Hematopoietic multipotent progenitor cell treated with erythropoietin and hydrocortisone succinate and interleukin-3 and kit ligand, for 15 days (in vitro differentiated cells): ENCODE results near the gene NGRN.

Source experiments
- DNase-seq: peaks from one replicate; pipeline ENCODE4 v3.0.0-alpha.2; 2015; ENCODE audit warnings: low spot score

Gene NGRN

DNA sequence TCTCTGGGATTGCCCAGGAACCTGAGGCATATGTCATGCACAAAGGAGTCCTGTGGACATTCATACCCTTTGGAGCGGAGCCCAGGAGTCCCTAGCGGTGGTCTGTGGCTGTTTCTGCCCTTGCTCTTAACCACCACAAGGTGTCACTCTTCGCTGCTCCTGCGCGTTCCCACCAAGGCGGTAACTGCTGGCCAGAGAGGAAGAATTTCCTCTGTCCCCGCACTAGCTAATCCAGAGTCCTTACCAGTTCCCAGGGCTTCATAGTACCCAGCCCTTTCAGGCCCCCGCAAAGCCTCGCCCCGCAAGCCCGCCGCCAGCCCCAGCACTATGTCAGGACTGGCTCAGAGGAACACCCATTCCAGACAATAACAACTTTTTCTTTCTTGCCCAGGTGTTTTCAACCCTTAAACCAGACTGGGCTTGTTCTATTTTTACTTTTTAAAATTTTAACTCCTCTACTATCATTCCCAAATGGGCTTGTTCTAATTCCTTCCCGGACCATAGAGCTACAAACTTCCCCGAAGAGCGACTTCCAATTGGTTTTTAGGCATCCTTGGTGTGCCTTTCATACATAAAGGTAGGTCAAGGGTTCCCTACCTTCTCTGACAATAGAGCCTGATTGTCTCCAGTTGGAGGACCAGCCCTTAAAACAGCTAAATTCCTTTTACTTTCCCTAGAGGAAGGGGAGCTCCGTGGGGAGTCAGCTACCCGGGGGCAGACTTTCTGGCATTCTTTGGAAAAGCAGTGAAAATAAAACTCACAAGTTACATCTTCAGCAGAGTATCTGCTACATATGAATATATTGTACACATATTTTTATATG, 54.8 kb downstream of the NGRN start:
- peak; percentile 82 for DNase-seq

DNA sequence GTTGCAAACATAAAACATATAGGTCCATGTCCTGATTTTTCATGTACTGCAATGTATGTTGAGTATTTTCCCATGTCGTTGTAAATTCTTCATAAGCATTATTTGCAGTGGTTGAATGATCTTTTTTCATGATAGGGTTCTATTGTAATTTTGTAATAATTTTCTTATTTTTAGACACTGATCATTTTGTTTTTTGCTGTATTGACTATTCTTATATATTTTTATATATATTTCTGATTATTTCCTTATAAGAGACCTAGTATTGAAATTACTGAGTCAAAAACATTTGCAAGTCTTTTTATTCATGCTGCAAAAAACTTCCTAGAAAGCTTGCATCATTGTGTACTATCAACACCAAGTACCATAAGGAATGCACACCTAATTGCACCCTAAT, 55.4 kb downstream of the NGRN start:
- no peak for DNase-seq
